Suprapubic skin (tissue), 3 donors: Measurements from ENCODE around the gene DAAM1.

Experiments used
- EP300 ChIP-seq: sonication (generic); formaldehyde crosslinking; IDR thresholded peaks from one replicate; pipeline ENCODE4 v1.6.1; 2017; ENCODE audit warnings: antibody characterized with exemption
- POLR2A ChIP-seq, 2 donors: fragments of 450-650 bp; IDR thresholded peaks; one replicate each; pipeline ENCODE4 v1.6.1; 2017; ENCODE audit warnings: antibody characterized with exemption in 2 of 2, mild to moderate bottlenecking in 2 of 2, moderate library complexity in 2 of 2
- TF ChIP-seq, protein P1 (sequence below), 2 donors: fragments of 200-600 bp in 1 of 2; fragments of 450-650 bp in 1 of 2; sonication (generic) in 1 of 2; IDR thresholded peaks; one replicate each; pipeline ENCODE4 v1.5.1; 2016 to 2019; ENCODE audit warnings: antibody characterized with exemption in 2 of 2, mild to moderate bottlenecking in 1 of 2, moderate library complexity in 1 of 2

GRCh38 chr14:59314953-59315599, 126.6 kb downstream of the DAAM1 start:
- TF ChIP-seq, protein P1, sequence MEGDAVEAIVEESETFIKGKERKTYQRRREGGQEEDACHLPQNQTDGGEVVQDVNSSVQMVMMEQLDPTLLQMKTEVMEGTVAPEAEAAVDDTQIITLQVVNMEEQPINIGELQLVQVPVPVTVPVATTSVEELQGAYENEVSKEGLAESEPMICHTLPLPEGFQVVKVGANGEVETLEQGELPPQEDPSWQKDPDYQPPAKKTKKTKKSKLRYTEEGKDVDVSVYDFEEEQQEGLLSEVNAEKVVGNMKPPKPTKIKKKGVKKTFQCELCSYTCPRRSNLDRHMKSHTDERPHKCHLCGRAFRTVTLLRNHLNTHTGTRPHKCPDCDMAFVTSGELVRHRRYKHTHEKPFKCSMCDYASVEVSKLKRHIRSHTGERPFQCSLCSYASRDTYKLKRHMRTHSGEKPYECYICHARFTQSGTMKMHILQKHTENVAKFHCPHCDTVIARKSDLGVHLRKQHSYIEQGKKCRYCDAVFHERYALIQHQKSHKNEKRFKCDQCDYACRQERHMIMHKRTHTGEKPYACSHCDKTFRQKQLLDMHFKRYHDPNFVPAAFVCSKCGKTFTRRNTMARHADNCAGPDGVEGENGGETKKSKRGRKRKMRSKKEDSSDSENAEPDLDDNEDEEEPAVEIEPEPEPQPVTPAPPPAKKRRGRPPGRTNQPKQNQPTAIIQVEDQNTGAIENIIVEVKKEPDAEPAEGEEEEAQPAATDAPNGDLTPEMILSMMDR (IDR thresholded peaks at IDR 0.05) = no peak
- TF ChIP-seq EP300 = no peak
- TF ChIP-seq POLR2A (IDR thresholded peaks at IDR 0.05) = no peak
